HEK293T (cell line): ENCODE results near the gene SLC8A3.

ENCODE experiments used
- HDGF ChIP-seq: fragments of 450-650 bp; IDR thresholded peaks from 2 replicates; pipeline ENCODE4 v1.6.1; 2017; ENCODE audit warnings: antibody characterized with exemption, borderline replicate concordance
- SP1 ChIP-seq: fragments of 450-650 bp; IDR thresholded peaks from 2 replicates; pipeline ENCODE4 v1.6.1; 2017

- TF ChIP-seq SP1, result no peak
- no peak for TF ChIP-seq HDGF
Observed at GRCh38 chr14:70087380-70087697, 101.4 kb downstream of the SLC8A3 start.
